Measurements from ENCODE around the gene LARGE2. TPM values are rescaled to one million over a fixed set of nuclear protein-coding genes. Genes with fewer than 3 reads are reported as not detected.

Gene LARGE2
- polyA plus RNA-seq, 1 donor from 2014 or later = not detected

- TF ChIP-seq POLR2AphosphoS5 (IDR thresholded peaks at IDR 0.05) (no peak), CTCF (IDR thresholded peaks at IDR 0.05; ENCODE audit: poor library complexity, severe bottlenecking) (no peak), MXI1 (conservative IDR thresholded peaks at IDR 0.05; ENCODE audit: poor library complexity, severe bottlenecking) (no peak), EP300 (conservative IDR thresholded peaks at IDR 0.05; ENCODE audit: poor library complexity, severe bottlenecking) (no peak), EZH2 (IDR thresholded peaks at IDR 0.05; ENCODE audit: borderline replicate concordance, insufficient read depth, low read length, poor library complexity, severe bottlenecking) (no peak)
- Histone ChIP-seq H3K4me3 (ENCODE audit: low read length) (no peak overlapping the region), H3K27me3 (ENCODE audit: insufficient read depth, low read depth, low read length) (no peaks in the 10 kb centered on the region), H4K20me1 (ENCODE audit: insufficient read depth) (no peaks in the 10 kb centered on the region), H3K27ac (ENCODE audit: low read length) (no peak overlapping the region), H3K79me2 (replicated peaks; ENCODE audit: insufficient read depth, low read length) (no peaks in the 10 kb centered on the region), H3K9me3 (ENCODE audit: low read length) (no peaks in the 10 kb centered on the region), H3K9me2 (ENCODE audit: insufficient read depth, low read length) (no peaks in the 10 kb centered on the region), H2AFZ (ENCODE audit: low read depth, low read length) (no peak overlapping the region), H3K36me3 (ENCODE audit: insufficient read depth, low read length) (no peaks in the 10 kb centered on the region), H3F3A (ENCODE audit: insufficient read depth, low read length, poor library complexity, severe bottlenecking) (no peaks in the 10 kb centered on the region), H3K4me2 (ENCODE audit: low read length) (no peak overlapping the region), H3K9ac (ENCODE audit: low read length) (no peak overlapping the region)
Measured at GRCh38 chr11:45877221-45877620, 45.2 kb upstream of the LARGE2 start.

- Histone ChIP-seq H3K9me2 (ENCODE audit: insufficient read depth, low read length) (no peaks in the 10 kb centered on the region), H3K9ac (ENCODE audit: low read length) (no peak overlapping the region), H3K79me2 (replicated peaks; ENCODE audit: insufficient read depth, low read length) (no peaks in the 10 kb centered on the region), H3K27me3 (ENCODE audit: insufficient read depth, low read depth, low read length) (no peaks in the 10 kb centered on the region), H3K4me3 (ENCODE audit: low read length) (no peak overlapping the region), H3K27ac (ENCODE audit: low read length) (no peak overlapping the region), H4K20me1 (ENCODE audit: insufficient read depth) (no peaks in the 10 kb centered on the region), H3F3A (ENCODE audit: insufficient read depth, low read length, poor library complexity, severe bottlenecking) (no peaks in the 10 kb centered on the region), H2AFZ (ENCODE audit: low read depth, low read length) (no peak overlapping the region), H3K9me3 (ENCODE audit: low read length) (no peaks in the 10 kb centered on the region), H3K4me2 (ENCODE audit: low read length) (no peak overlapping the region), H3K36me3 (ENCODE audit: insufficient read depth, low read length) (no peaks in the 10 kb centered on the region)
- no peak for TF ChIP-seq MXI1 (conservative IDR thresholded peaks at IDR 0.05; ENCODE audit: poor library complexity, severe bottlenecking)
- no peak for TF ChIP-seq EP300 (conservative IDR thresholded peaks at IDR 0.05; ENCODE audit: poor library complexity, severe bottlenecking)
- no peak for TF ChIP-seq REST (IDR thresholded peaks at IDR 0.05; ENCODE audit: borderline replicate concordance)
- no peak for TF ChIP-seq EZH2 (IDR thresholded peaks at IDR 0.05; ENCODE audit: borderline replicate concordance, insufficient read depth, low read length, poor library complexity, severe bottlenecking)
- no peak for TF ChIP-seq TAF1 (IDR thresholded peaks at IDR 0.05; ENCODE audit: low read depth)
- TF ChIP-seq SMC3 (conservative IDR thresholded peaks at IDR 0.05; ENCODE audit: poor library complexity) = no peak
Measured at GRCh38 chr11:45877845-45878244, 44.6 kb upstream of the LARGE2 start.

Measured in neural cell (in vitro differentiated cells).